ENCODE measurements around the gene SRL.

DNA sequence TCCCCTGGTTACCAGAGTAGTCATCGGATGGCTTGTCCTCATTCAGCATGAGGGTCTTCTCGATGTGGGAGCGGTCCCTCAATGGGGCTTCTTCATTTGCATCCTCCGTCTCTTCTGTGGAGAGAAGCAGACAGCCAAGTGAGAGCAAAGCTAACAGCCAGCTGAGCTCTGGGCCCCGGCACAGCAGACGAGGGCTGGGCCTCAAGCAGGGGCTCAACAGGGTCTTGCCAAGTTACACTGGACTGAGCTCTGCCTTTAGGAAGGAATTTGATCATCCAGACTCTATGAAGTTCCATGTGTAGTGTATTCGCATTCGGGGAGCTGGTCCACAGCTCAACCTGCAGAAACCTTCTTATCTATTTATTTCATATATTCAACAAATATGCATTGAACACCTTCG lies 37.4 kb downstream of the SRL start:
- TF ChIP-seq, protein P1, sequence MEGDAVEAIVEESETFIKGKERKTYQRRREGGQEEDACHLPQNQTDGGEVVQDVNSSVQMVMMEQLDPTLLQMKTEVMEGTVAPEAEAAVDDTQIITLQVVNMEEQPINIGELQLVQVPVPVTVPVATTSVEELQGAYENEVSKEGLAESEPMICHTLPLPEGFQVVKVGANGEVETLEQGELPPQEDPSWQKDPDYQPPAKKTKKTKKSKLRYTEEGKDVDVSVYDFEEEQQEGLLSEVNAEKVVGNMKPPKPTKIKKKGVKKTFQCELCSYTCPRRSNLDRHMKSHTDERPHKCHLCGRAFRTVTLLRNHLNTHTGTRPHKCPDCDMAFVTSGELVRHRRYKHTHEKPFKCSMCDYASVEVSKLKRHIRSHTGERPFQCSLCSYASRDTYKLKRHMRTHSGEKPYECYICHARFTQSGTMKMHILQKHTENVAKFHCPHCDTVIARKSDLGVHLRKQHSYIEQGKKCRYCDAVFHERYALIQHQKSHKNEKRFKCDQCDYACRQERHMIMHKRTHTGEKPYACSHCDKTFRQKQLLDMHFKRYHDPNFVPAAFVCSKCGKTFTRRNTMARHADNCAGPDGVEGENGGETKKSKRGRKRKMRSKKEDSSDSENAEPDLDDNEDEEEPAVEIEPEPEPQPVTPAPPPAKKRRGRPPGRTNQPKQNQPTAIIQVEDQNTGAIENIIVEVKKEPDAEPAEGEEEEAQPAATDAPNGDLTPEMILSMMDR (IDR thresholded peaks at IDR 0.05 in 8 of 11, conservative IDR thresholded peaks at IDR 0.05 in 3 of 11), result no peak
- TF ChIP-seq POLR2A (IDR thresholded peaks at IDR 0.05), result no peak
